Measurements from ENCODE around the gene GSTT2B.
"Not testable (repeated sequence)": the region's sequence is repeated elsewhere in the genome, so short reads cannot be mapped to it uniquely, and the experiment has no call there.

The GSTT2B gene

DNA sequence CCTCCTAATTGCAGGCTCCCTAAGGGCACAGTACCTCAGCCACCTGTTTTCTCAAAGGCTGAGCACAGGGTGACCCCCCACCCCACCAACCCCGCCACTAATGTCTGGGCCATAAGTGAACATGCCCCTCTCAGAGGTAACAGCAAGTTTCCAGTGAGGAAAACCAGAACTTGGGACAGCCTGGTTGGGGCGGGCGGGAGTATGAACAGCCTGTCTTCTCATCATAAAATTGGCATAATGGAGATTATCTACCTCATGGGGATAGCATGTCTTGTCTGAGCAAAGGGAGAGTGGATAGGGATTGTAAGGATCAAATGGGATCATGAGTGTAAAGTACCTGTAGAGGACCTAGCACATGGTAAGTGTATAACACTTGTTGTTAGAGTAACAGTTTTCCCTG is 10.9 kb upstream of the GSTT2B start:
- not testable (repeated sequence) for DNase-seq (ENCODE audit: low read depth); H3K4me3 ChIP-seq (ENCODE audit: control insufficient read depth, low read depth, low read length)

DNA sequence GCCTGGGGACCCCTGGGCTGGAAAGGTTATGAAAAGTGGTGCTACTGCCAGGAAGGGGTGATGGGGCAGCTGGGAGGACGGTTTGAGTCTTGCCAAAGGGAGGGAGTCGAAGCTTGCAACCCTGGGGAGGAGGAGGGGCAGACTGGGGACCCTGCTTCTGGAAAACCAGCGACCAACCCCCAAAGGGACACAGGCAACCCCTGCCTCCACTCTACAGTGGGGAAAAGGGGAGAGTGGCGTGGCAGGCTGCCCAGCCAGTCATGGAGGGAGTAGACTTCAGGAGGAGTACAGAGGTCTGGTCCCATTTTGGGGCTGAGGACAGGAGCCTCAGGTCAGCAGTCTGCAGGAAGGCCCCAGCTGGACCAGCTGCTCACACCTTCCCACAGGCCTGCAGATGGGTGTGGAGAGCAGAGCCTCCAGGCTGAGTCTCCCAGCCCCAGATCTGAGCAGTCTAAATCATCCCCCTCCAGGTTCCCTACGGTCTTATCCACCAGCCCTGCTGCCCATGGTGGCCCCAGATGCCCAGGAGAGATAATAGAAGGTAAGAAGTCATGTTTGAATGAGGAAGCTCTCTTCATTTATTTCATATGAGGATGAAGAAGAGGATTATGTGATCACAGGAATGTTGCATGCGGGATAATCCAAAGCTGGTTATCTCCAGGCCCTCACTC is 10.0 kb upstream of the GSTT2B start:
- TF ChIP-seq, protein P1, sequence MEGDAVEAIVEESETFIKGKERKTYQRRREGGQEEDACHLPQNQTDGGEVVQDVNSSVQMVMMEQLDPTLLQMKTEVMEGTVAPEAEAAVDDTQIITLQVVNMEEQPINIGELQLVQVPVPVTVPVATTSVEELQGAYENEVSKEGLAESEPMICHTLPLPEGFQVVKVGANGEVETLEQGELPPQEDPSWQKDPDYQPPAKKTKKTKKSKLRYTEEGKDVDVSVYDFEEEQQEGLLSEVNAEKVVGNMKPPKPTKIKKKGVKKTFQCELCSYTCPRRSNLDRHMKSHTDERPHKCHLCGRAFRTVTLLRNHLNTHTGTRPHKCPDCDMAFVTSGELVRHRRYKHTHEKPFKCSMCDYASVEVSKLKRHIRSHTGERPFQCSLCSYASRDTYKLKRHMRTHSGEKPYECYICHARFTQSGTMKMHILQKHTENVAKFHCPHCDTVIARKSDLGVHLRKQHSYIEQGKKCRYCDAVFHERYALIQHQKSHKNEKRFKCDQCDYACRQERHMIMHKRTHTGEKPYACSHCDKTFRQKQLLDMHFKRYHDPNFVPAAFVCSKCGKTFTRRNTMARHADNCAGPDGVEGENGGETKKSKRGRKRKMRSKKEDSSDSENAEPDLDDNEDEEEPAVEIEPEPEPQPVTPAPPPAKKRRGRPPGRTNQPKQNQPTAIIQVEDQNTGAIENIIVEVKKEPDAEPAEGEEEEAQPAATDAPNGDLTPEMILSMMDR (IDR thresholded peaks at IDR 0.05; ENCODE audit: control insufficient read depth, insufficient read depth, low read depth, low read length, missing control alignments), result no peak
- DNase-seq (ENCODE audit: low read depth), result no peak

DNA sequence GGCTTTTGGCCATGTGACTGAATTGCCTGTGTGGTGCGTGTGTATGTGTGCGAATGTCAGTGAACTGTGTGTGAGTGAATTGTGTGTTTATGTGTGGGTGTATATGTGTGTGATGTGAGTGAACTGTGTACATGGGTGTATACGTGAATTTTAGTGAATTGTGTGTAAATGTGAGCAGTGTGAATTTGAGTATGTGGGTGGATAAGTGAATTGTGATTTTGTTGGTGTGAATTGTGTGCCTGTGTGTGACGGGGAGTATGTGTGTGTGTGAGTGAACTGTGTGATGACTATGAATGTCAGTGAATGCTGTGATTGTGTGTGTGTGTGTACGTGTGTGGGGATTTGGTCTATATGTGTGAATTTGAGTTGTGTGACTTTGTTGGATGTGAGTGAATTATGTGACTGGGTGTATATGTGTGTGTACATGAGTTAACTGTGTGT is 9.2 kb upstream of the GSTT2B start:
- TF ChIP-seq, protein P1 (IDR thresholded peaks at IDR 0.05; ENCODE audit: control insufficient read depth, insufficient read depth, low read depth, low read length, missing control alignments), result no peak
- DNase-seq (ENCODE audit: low read depth), result no peak
- no peak overlapping the region for H3K4me3 ChIP-seq (ENCODE audit: control insufficient read depth, low read depth, low read length)

More for the DNA sequence above, 10.0 kb upstream of the GSTT2B start:
- H3K4me3 ChIP-seq (ENCODE audit: control insufficient read depth, low read depth, low read length), result no peak overlapping the region

DNA sequence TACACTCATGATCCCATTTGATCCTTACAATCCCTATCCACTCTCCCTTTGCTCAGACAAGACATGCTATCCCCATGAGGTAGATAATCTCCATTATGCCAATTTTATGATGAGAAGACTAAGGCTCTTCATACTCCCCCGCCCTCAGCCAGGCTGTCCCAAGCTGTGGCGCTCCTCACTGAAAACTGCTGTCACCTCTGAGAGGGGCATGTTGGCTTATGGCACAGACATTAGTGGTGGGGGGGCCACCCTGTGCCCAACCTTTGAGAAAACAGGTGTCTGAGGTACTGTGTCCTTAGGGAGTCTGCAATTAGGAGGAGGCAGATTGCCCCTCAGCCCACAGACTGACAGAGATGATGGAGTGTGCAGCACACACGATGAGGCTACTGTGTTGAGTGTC is 8.1 kb upstream of the GSTT2B start:
- TF ChIP-seq, protein P1 (IDR thresholded peaks at IDR 0.05; ENCODE audit: control insufficient read depth, insufficient read depth, low read depth, low read length, missing control alignments), result no peak
- H3K4me3 ChIP-seq (ENCODE audit: control insufficient read depth, low read depth, low read length), result no peak overlapping the region
- DNase-seq (ENCODE audit: low read depth), result no peak

DNA sequence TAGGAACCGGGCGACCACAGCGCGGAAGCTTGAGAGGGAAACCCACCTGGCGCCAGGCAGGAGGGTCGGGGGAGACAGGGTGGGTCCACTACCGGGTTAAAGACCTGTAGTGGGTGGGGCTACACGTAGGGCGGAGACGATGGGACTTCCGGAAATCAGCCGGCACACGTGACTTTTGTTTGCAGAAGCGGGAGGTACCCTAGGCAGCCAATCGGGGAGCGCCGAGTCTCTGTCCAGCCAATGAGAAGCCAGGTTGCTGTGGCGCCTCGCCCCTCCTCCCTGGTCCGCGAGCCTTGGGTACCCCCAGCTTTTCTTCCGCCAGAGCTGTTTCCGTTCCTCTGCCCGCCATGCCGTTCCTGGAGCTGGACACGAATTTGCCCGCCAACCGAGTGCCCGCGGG is 5.6 kb upstream of the GSTT2B start, which contains the start of gene DDTL:
TSS of gene DDTL (plus strand) at position 321 of the 400 bp plus-strand sequence. CDS start at position 348, 27 bp downstream.
- not testable (repeated sequence) for H3K4me3 ChIP-seq (ENCODE audit: control insufficient read depth, low read depth, low read length); DNase-seq (ENCODE audit: low read depth)

DNA sequence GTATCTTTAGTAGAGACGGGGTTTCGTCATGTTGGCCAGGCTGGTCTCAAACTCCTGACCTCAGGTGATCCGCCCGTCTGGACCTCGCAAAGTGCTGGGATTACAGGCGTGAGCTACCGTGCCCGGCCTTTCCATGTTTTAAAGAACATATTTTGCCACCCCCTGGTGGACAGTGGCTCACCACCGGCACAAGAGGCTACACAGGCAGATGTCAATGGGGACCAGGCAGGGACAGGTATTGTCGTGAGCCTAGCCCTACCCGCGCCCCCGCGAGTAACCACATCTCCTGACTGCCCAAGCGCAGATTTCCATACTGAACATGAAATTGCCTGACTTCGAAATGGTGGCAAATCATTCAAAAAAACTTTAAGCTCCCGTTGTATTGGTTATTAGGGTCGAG is 5.1 kb upstream of the GSTT2B start:
- not testable (repeated sequence) for DNase-seq (ENCODE audit: low read depth); H3K4me3 ChIP-seq (ENCODE audit: control insufficient read depth, low read depth, low read length)

DNA sequence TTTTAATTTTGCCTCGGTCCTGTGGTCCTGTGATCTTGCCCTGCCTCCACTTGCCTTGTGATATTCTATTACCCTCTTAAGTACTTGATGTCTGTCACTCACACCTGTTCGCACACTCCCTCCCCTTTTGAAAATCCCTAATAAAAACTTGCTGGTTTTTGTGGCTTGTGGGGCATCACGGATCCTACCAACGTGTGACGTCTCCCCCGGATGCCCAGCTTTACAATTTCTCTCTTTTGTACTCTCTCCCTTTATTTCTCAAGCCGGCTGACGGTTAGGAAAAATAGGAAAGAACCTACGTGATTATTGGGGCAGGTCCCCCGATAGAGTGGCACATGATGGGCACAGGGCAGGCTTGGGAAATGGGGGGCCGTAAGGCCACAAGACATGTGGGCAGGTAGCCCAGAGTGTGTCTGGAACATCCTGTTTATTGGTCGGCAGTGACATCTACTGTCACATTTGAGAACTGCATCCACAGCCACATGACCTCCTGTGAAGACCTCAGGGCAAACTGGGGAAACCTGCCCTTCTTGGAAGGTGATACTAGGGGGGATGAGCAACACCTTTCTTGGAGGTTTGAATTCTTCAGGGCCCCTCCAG is 4.6 kb downstream of the GSTT2B start:
- not testable (repeated sequence) for H3K4me3 ChIP-seq (ENCODE audit: control insufficient read depth, low read depth, low read length)
- TF ChIP-seq, protein P1 (IDR thresholded peaks at IDR 0.05; ENCODE audit: control insufficient read depth, insufficient read depth, low read depth, low read length, missing control alignments), result peak; percentile 77
- DNase-seq (ENCODE audit: low read depth), result peak; percentile 3

DNA sequence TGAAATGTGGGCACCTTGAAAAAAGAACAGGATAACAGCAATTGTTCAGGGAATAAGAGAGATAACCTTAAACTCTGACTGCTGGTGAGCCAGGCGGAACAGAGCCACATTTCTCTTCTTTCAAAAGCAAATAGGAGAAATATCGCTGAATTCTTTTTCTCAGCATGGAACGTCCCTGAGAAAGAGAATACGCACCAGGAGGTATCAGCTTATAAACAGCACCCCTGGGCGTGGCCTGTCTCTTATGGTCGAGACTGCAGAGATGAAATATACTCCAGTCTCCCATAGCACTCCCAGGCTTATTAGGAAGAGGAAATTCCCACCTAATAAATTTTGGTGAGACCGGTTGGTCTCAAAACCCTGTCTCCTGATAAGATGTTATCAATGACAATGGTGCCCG is 5.1 kb downstream of the GSTT2B start:
- DNase-seq (ENCODE audit: low read depth); H3K4me3 ChIP-seq (ENCODE audit: control insufficient read depth, low read depth, low read length): not testable (repeated sequence)

DNA sequence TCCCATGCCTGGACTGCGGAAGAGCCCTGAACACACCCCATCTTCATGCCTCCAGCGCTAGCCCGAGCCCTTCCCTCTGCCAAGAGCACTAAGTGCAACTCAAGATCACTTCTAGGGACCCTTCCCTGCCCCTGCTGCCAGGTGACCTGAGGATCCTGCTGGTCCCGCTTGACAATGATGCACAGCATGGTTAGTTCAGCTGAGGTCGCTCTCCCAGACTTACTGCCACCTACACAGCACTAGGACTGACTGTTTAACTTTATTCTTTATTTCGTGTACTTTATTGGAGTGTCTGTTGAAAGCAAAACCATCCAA is 6.0 kb downstream of the GSTT2B start:
- DNase-seq (ENCODE audit: low read depth); H3K4me3 ChIP-seq (ENCODE audit: control insufficient read depth, low read depth, low read length): not testable (repeated sequence)

DNA sequence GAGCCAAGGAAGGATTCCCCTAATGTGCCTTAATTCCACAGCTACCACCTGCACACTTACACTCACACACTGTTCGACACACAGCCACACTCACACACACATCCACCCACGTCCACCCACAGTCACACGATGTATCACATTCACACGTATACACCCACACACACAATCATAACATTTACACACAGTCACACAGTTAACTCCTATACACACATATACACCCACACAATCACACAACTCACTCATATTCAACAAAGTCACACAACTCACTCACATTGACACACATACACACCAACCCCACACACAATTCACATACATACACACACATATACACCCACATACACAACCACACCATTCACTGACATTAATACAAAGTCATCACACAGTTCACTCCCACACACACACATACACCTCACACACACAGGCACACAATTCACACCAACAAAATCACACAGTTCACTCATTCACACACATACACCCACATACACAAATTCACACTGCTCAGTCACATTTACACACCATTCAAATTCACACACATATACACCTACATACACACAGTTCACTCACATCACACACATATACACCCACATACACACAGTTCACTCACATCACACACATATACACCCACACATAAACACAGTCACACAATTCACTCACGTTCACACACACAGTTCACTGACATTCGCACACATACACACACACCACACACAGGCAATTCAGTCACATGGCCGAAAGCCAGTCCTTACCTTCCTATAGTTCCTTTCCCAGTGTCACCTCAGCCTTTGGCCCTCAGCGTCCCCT is 6.6 kb downstream of the GSTT2B start:
- DNase-seq (ENCODE audit: low read depth); H3K4me3 ChIP-seq (ENCODE audit: control insufficient read depth, low read depth, low read length): not testable (repeated sequence)

DNA sequence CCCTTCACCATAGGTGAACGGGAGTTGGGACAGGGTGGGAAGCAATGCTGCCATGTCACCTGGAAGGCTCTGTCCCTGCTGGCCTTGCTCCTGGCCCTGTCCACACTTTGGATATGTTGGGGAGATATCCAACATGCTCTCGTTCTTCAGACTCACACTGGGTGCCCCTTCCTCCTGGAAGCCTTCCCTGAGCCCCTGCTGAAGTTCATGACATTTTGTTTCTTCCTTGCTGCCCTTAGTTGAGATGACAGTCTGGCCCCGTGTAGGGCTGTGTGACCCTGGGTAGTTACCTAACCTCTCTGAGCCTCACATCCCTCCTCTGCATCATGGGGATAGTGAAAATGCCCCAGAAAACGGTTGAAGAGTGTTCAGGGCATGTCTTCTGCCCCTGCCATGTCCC is 7.5 kb downstream of the GSTT2B start:
- not testable (repeated sequence) for DNase-seq (ENCODE audit: low read depth); H3K4me3 ChIP-seq (ENCODE audit: control insufficient read depth, low read depth, low read length)

DNA sequence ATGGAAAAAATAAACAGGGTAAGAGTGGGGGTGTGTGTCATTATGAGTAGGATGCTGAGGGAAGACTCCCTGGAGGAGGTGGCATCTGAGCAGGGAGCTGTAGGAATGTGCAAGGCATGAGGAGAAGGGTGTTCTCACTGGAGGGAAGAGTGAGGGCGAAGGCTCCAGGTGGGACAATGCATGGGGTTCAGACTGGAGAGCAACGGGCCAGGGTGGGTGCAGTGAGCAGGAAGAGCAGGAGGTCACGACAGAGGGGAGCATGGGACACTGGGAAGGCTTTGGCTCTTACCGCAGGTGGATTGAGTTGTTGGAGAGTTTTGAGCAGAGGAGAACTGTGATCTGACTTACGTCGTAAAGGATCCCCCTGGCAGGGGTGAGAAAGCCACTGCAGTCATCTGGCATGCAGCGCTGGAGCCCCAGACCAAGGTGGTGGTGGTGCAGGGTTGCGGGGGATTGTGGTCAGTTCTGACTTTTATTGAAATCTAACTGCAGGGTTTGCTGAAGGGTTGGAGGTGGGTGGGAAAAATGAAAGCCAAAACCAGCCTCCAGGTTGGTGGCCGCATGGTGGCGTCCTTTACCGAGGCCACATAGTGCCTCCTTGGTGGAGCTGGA is 8.1 kb downstream of the GSTT2B start:
- not testable (repeated sequence) for DNase-seq (ENCODE audit: low read depth)

DNA sequence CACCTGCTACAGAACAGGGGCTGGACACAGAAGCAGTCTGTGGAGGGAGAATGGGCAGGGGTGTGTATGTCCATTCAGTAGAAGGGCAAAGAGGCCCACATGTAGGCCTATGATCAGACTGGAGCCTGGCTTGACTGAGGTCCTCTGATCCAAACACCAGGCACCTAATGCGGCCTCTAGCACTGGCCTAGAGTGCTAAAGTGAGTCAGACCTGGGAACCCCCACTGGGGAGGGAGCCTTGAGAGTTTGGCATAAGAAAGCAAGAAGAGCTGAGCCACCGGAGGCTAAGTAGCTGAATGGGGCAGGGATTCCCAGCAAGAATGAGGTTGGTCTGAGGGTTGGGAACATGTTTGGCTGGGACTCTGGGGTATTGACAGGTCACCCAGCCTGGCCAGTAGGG is 9.6 kb downstream of the GSTT2B start:
- not testable (repeated sequence) for DNase-seq (ENCODE audit: low read depth); H3K4me3 ChIP-seq (ENCODE audit: control insufficient read depth, low read depth, low read length)

More for the DNA sequence above, 8.1 kb downstream of the GSTT2B start:
- not testable (repeated sequence) for H3K4me3 ChIP-seq (ENCODE audit: control insufficient read depth, low read depth, low read length)
